ENCODE results near the gene CADM2.

CADM2 gene

GRCh38 chr3:85312331-85312730 is 353.5 kb downstream of the CADM2 start:
- no peak overlapping the region for H3K9ac ChIP-seq (ENCODE audit: low read length)
- no peak overlapping the region for H3K27ac ChIP-seq (ENCODE audit: low read depth, low read length)
- H3K27me3 ChIP-seq (ENCODE audit: control insufficient read depth, insufficient read depth, low read length), result no peaks in the 10 kb centered on the region
- no peaks in the 10 kb centered on the region for H3K36me3 ChIP-seq (ENCODE audit: control insufficient read depth, insufficient read depth, low read length)
- no peak overlapping the region for H3K4me3 ChIP-seq (ENCODE audit: low read length)
- H3K4me1 ChIP-seq (ENCODE audit: control insufficient read depth, insufficient read depth, low read length), result no peaks in the 10 kb centered on the region

DNA sequence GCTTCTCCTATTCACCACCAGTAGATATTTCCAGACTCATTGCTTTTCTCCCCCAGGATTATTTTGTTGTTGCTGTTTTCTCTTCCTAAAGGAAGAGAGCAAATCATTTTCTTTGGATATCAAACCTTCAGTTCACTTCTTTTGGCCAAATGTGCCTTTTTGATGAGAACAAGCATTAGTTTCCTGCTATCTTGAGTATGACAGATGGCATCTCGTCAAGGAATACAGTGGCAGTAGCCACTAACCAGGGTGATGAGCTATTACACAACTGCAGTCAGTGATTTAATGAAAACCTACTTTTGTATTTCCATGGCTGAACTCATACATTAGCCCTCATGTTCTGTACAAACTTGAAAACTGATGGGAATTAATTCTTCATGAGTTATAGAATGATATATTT is 354.6 kb downstream of the CADM2 start:
- Histone ChIP-seq H3K27me3 (ENCODE audit: control insufficient read depth, insufficient read depth, low read length) (no peaks in the 10 kb centered on the region), H3K27ac (ENCODE audit: low read depth, low read length) (no peak overlapping the region), H3K4me3 (ENCODE audit: low read length) (no peak overlapping the region), H3K9ac (ENCODE audit: low read length) (no peak overlapping the region), H3K36me3 (ENCODE audit: control insufficient read depth, insufficient read depth, low read length) (no peaks in the 10 kb centered on the region), H3K4me1 (ENCODE audit: control insufficient read depth, insufficient read depth, low read length) (no peaks in the 10 kb centered on the region)

GRCh38 chr3:85316252-85316651 is 357.5 kb downstream of the CADM2 start:
- no peak overlapping the region for H3K27ac ChIP-seq (ENCODE audit: low read depth, low read length)

DNA sequence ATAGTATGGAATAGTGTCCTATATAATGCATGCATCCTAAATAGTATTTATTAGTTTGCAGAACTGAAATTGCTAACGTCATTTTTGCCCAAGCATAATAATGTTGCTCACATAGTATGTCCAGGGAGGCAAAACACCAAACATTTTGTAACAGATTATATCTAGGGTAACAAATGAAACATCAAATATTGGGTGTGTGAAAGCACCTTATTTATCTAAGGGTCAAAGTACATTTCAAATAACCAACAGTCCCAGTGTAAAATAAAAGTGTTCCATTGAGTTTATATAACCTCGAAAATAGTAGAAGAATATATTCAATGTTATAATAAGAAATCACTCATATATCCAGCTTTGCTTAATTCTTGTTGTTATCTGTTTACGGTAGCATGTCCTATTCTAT is 363.1 kb downstream of the CADM2 start:
- Histone ChIP-seq H3K27me3 (ENCODE audit: control insufficient read depth, insufficient read depth, low read length) (no peaks in the 10 kb centered on the region), H3K9ac (ENCODE audit: low read length) (no peak overlapping the region), H3K4me1 (ENCODE audit: control insufficient read depth, insufficient read depth, low read length) (no peaks in the 10 kb centered on the region), H3K36me3 (ENCODE audit: control insufficient read depth, insufficient read depth, low read length) (no peaks in the 10 kb centered on the region), H3K4me3 (ENCODE audit: low read length) (no peak overlapping the region), H3K27ac (ENCODE audit: low read depth, low read length) (no peak overlapping the region)

More at GRCh38 chr3:85316252-85316651, 357.5 kb downstream of the CADM2 start:
- Histone ChIP-seq H3K27me3 (ENCODE audit: control insufficient read depth, insufficient read depth, low read length) (no peaks in the 10 kb centered on the region), H3K9ac (ENCODE audit: low read length) (no peak overlapping the region), H3K4me1 (ENCODE audit: control insufficient read depth, insufficient read depth, low read length) (no peaks in the 10 kb centered on the region), H3K4me3 (ENCODE audit: low read length) (no peak overlapping the region), H3K36me3 (ENCODE audit: control insufficient read depth, insufficient read depth, low read length) (no peaks in the 10 kb centered on the region)

GRCh38 chr3:85330071-85330470 is 371.3 kb downstream of the CADM2 start:
- H3K9ac ChIP-seq (ENCODE audit: low read length), result no peak overlapping the region
- no peak overlapping the region for H3K4me3 ChIP-seq (ENCODE audit: low read length)
- no peak overlapping the region for H3K27ac ChIP-seq (ENCODE audit: low read depth, low read length)
- no peaks in the 10 kb centered on the region for H3K4me1 ChIP-seq (ENCODE audit: control insufficient read depth, insufficient read depth, low read length)
- H3K36me3 ChIP-seq (ENCODE audit: control insufficient read depth, insufficient read depth, low read length), result no peaks in the 10 kb centered on the region
- H3K27me3 ChIP-seq (ENCODE audit: control insufficient read depth, insufficient read depth, low read length), result no peaks in the 10 kb centered on the region

GRCh38 chr3:85337895-85338294 is 379.1 kb downstream of the CADM2 start:
- Histone ChIP-seq H3K4me1 (ENCODE audit: control insufficient read depth, insufficient read depth, low read length) (no peaks in the 10 kb centered on the region), H3K27ac (ENCODE audit: low read depth, low read length) (no peak overlapping the region), H3K36me3 (ENCODE audit: control insufficient read depth, insufficient read depth, low read length) (no peaks in the 10 kb centered on the region), H3K9ac (ENCODE audit: low read length) (no peak overlapping the region), H3K27me3 (ENCODE audit: control insufficient read depth, insufficient read depth, low read length) (no peaks in the 10 kb centered on the region), H3K4me3 (ENCODE audit: low read length) (no peak overlapping the region)

GRCh38 chr3:85342915-85343314 is 384.1 kb downstream of the CADM2 start:
- no peak overlapping the region for H3K27ac ChIP-seq (ENCODE audit: low read depth, low read length)
- no peak overlapping the region for H3K9ac ChIP-seq (ENCODE audit: low read length)
- H3K36me3 ChIP-seq (ENCODE audit: control insufficient read depth, insufficient read depth, low read length), result no peaks in the 10 kb centered on the region
- no peaks in the 10 kb centered on the region for H3K4me1 ChIP-seq (ENCODE audit: control insufficient read depth, insufficient read depth, low read length)
- no peaks in the 10 kb centered on the region for H3K27me3 ChIP-seq (ENCODE audit: control insufficient read depth, insufficient read depth, low read length)
- no peak overlapping the region for H3K4me3 ChIP-seq (ENCODE audit: low read length)

- H3K4me3 ChIP-seq (ENCODE audit: low read length), result no peak overlapping the region
- H3K27ac ChIP-seq (ENCODE audit: low read depth, low read length), result no peak overlapping the region
- H3K4me1 ChIP-seq (ENCODE audit: control insufficient read depth, insufficient read depth, low read length), result no peaks in the 10 kb centered on the region
- H3K27me3 ChIP-seq (ENCODE audit: control insufficient read depth, insufficient read depth, low read length), result no peaks in the 10 kb centered on the region
- no peak overlapping the region for H3K9ac ChIP-seq (ENCODE audit: low read length)
- no peaks in the 10 kb centered on the region for H3K36me3 ChIP-seq (ENCODE audit: control insufficient read depth, insufficient read depth, low read length)
These were observed 396.8 kb downstream of the CADM2 start for GRCh38 chr3:85355572-85355971.

- Histone ChIP-seq H3K27ac (ENCODE audit: low read depth, low read length) (no peak overlapping the region), H3K36me3 (ENCODE audit: control insufficient read depth, insufficient read depth, low read length) (no peaks in the 10 kb centered on the region), H3K9ac (ENCODE audit: low read length) (no peak overlapping the region), H3K4me1 (ENCODE audit: control insufficient read depth, insufficient read depth, low read length) (no peaks in the 10 kb centered on the region), H3K4me3 (ENCODE audit: low read length) (no peak overlapping the region), H3K27me3 (ENCODE audit: control insufficient read depth, insufficient read depth, low read length) (no peaks in the 10 kb centered on the region)
These were observed 402.1 kb downstream of the CADM2 start for GRCh38 chr3:85360742-85361387.

GRCh38 chr3:85364296-85364909 is 405.6 kb downstream of the CADM2 start:
- no peak overlapping the region for H3K9ac ChIP-seq (ENCODE audit: low read length)
- no peak overlapping the region for H3K4me3 ChIP-seq (ENCODE audit: low read length)
- no peaks in the 10 kb centered on the region for H3K4me1 ChIP-seq (ENCODE audit: control insufficient read depth, insufficient read depth, low read length)
- no peak overlapping the region for H3K27ac ChIP-seq (ENCODE audit: low read depth, low read length)
- H3K36me3 ChIP-seq (ENCODE audit: control insufficient read depth, insufficient read depth, low read length), result no peaks in the 10 kb centered on the region
- H3K27me3 ChIP-seq (ENCODE audit: control insufficient read depth, insufficient read depth, low read length), result no peaks in the 10 kb centered on the region

DNA sequence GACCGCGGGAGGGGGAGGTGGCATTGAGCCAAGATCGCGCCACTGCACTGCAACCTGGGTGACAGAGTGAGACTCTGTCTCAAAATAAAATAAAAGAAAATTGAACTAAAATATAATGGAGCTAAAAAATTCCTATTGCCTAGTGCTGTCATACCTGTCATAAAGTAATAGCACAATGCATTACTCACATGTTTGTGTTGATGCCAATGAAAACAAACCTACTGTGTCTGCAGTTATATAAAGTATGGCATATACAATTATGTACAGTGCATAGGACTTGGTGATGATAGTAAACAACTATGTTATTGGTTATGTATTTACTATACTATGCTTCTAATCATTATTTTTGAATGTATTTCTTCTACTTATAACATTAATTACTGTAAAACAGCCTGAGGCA is 411.6 kb downstream of the CADM2 start:
- no peaks in the 10 kb centered on the region for H3K36me3 ChIP-seq (ENCODE audit: control insufficient read depth, insufficient read depth, low read length)
- H3K9ac ChIP-seq (ENCODE audit: low read length), result no peak overlapping the region
- no peaks in the 10 kb centered on the region for H3K4me1 ChIP-seq (ENCODE audit: control insufficient read depth, insufficient read depth, low read length)
- no peaks in the 10 kb centered on the region for H3K27me3 ChIP-seq (ENCODE audit: control insufficient read depth, insufficient read depth, low read length)
- H3K27ac ChIP-seq (ENCODE audit: low read depth, low read length), result no peak overlapping the region
- H3K4me3 ChIP-seq (ENCODE audit: low read length), result no peak overlapping the region

DNA sequence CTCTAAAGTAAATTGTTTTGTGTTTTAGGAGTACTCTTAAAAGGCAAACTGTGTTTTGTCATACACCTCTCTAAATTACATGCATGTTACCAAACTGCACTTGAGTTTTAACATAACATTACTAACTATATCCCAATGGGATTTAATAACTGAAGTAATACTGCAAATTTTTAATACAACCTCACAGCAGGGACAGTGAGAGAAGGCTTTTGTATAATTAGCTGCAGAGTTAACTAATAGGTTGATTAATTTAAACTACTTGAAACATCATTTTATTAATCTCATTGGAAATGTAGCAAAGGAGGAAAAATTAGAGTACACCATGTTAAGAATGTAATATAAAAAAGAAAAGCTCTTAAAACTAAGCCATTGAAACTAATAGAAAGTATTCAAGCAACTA is 417.3 kb downstream of the CADM2 start:
- Histone ChIP-seq H3K36me3 (ENCODE audit: control insufficient read depth, insufficient read depth, low read length) (no peaks in the 10 kb centered on the region), H3K27ac (ENCODE audit: low read depth, low read length) (no peak overlapping the region), H3K27me3 (ENCODE audit: control insufficient read depth, insufficient read depth, low read length) (no peaks in the 10 kb centered on the region), H3K9ac (ENCODE audit: low read length) (no peak overlapping the region), H3K4me3 (ENCODE audit: low read length) (no peak overlapping the region), H3K4me1 (ENCODE audit: control insufficient read depth, insufficient read depth, low read length) (no peaks in the 10 kb centered on the region)

DNA sequence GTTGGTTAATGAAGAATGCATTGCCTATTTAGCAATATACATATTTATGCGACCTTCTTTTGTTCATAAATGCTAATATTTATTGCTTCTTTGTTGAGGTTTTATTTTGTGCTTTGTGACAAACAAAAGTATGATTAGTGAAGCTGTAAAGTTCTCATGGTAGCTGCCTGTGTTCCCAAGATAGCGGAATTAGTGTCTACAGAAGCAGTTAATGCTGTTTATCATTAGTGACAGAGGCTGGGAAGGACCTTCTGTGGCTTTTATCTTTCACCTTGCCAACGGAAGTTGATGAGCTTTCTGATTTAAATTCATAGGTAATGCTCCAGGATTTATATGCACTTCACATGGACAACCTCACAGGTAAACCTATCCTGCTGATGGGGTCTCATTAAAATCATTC is 418.3 kb downstream of the CADM2 start:
- no peaks in the 10 kb centered on the region for H3K27me3 ChIP-seq (ENCODE audit: control insufficient read depth, insufficient read depth, low read length)
- H3K4me1 ChIP-seq (ENCODE audit: control insufficient read depth, insufficient read depth, low read length), result no peaks in the 10 kb centered on the region
- no peak overlapping the region for H3K4me3 ChIP-seq (ENCODE audit: low read length)
- H3K36me3 ChIP-seq (ENCODE audit: control insufficient read depth, insufficient read depth, low read length), result no peaks in the 10 kb centered on the region
- H3K9ac ChIP-seq (ENCODE audit: low read length), result no peak overlapping the region
- H3K27ac ChIP-seq (ENCODE audit: low read depth, low read length), result no peak overlapping the region
